Right atrium auricular region (tissue), 2 donors: Measurements from ENCODE around the gene SERPINB6. TPM values are rescaled to one million over a fixed set of nuclear protein-coding genes. Genes with fewer than 3 reads are reported as not detected.
A peak's percentile ranks its signal among the peaks of the same experiment; 100 is the strongest.

Source experiments
- DNase-seq: peaks from one replicate; pipeline ENCODE4 v3.0.0-alpha.2; 2019; ENCODE audit warnings: low spot score
- H3K27ac ChIP-seq, 2 donors: fragments of 200-600 bp; sonication (generic); 1 replicate in 1 of 2; 2 replicates in 1 of 2; pipeline ENCODE4 v1.5.1; 2016 to 2019
- H3K27me3 ChIP-seq, 2 donors: fragments of 200-600 bp; sonication (generic); one replicate each; pipeline versions ENCODE4 v1.5.1 to v1.6.0; 2017 to 2019
- H3K36me3 ChIP-seq: fragments of 200-600 bp; sonication (generic); one replicate; pipeline ENCODE4 v1.5.1; 2016
- H3K4me1 ChIP-seq, 2 donors: fragments of 200-600 bp; sonication (generic); one replicate each; pipeline versions ENCODE4 v1.5.1 to v1.6.0; 2017 to 2019
- H3K4me3 ChIP-seq, 2 donors: fragments of 200-600 bp; sonication (generic); 1 replicate in 1 of 2; 2 replicates in 1 of 2; pipeline ENCODE4 v1.5.1; 2017 to 2019; ENCODE audit warnings: mild to moderate bottlenecking in 1 of 2, moderate library complexity in 1 of 2
- H3K9me3 ChIP-seq, 2 donors: fragments of 200-600 bp; sonication (generic); one replicate each; pipeline ENCODE4 v1.5.1; 2019
- CTCF ChIP-seq, 2 donors: fragments of 200-600 bp; sonication (generic); IDR thresholded peaks; one replicate each; pipeline ENCODE4 v1.5.1; 2019; ENCODE audit warnings: antibody characterized with exemption in 2 of 2
- total RNA-seq, 2 donors: library from RNA; depleted of rRNA; stranded (reverse); fragments of >200 nt; gene quantifications; one replicate each; pipeline ENCODE4 v1.1.0, GENCODE V29; 2016

Gene SERPINB6
- total RNA-seq, 2 donors from 2014 or later, result 181 to 184 TPM

- no peak overlapping the region for H3K4me3 ChIP-seq
- no peaks in the 10 kb centered on the region for H3K9me3 ChIP-seq
- peaks cover 0 to 51% of the 10 kb centered on the region in 2 donors for H3K4me1 ChIP-seq
- H3K36me3 ChIP-seq, result no peaks in the 10 kb centered on the region
- no peaks in the 10 kb centered on the region for H3K27me3 ChIP-seq
- no peak for TF ChIP-seq CTCF (IDR thresholded peaks at IDR 0.05)
- no peak for DNase-seq
- no peak overlapping the region for H3K27ac ChIP-seq
Observed at GRCh38 chr6:2984738-2985406, 13.5 kb upstream of the SERPINB6 start.

GRCh38 chr6:2982426-2983117 lies 11.2 kb upstream of the SERPINB6 start:
- TF ChIP-seq CTCF (IDR thresholded peaks at IDR 0.05), result no peak

GRCh38 chr6:2980465-2980855 lies 9.1 kb upstream of the SERPINB6 start:
- no peak for DNase-seq
- Histone ChIP-seq H3K27me3 (no peaks in the 10 kb centered on the region), H3K36me3 (no peaks in the 10 kb centered on the region), H3K4me3 (no peak overlapping the region), H3K4me1 (peaks cover 0 to 33% of the 10 kb centered on the region in 2 donors), H3K9me3 (no peaks in the 10 kb centered on the region), H3K27ac (no peak overlapping the region)
- no peak for TF ChIP-seq CTCF (IDR thresholded peaks at IDR 0.05)

More at GRCh38 chr6:2982426-2983117, 11.2 kb upstream of the SERPINB6 start:
- Histone ChIP-seq H3K4me3 (no peak overlapping the region), H3K27me3 (no peaks in the 10 kb centered on the region), H3K27ac (peak overlapping the region; percentile 33 to 42), H3K9me3 (no peaks in the 10 kb centered on the region), H3K36me3 (no peaks in the 10 kb centered on the region), H3K4me1 (peaks cover 0 to 46% of the 10 kb centered on the region in 2 donors)
- no peak for DNase-seq

- H3K4me1 ChIP-seq, result peaks cover 0 to 33% of the 10 kb centered on the region in 2 donors
- no peaks in the 10 kb centered on the region for H3K9me3 ChIP-seq
- no peak for TF ChIP-seq CTCF (IDR thresholded peaks at IDR 0.05)
- H3K27me3 ChIP-seq, result no peaks in the 10 kb centered on the region
- no peak overlapping the region for H3K4me3 ChIP-seq
- no peaks in the 10 kb centered on the region for H3K36me3 ChIP-seq
- no peak overlapping the region for H3K27ac ChIP-seq
- DNase-seq, result no peak
Observed at GRCh38 chr6:2979819-2980464, 8.6 kb upstream of the SERPINB6 start.

- no peak overlapping the region for H3K4me3 ChIP-seq
- no peak overlapping the region for H3K27ac ChIP-seq
- TF ChIP-seq CTCF (IDR thresholded peaks at IDR 0.05), result no peak
- H3K27me3 ChIP-seq, result no peaks in the 10 kb centered on the region
- peaks cover 0 to 33% of the 10 kb centered on the region in 2 donors for H3K4me1 ChIP-seq
- no peaks in the 10 kb centered on the region for H3K9me3 ChIP-seq
- no peaks in the 10 kb centered on the region for H3K36me3 ChIP-seq
- no peak for DNase-seq
Observed at GRCh38 chr6:2978923-2979322, 7.6 kb upstream of the SERPINB6 start.
